Lung (tissue), 13 donors: Measurements from ENCODE around the gene MCCC2. TPM values are rescaled to one million over a fixed set of nuclear protein-coding genes. Genes with fewer than 3 reads are reported as not detected.

ENCODE experiments used
- ATAC-seq: fragments of 200-7000 bp; cut with Tn5 transposase; one replicate; pipeline ENCODE4 v1.9.1; 2020; ENCODE audit warnings: moderate number of reproducible peaks; ENCODE audit not compliant: insufficient read depth, low FRiP score
- DNase-seq, 3 donors: peaks; one replicate each; pipeline ENCODE4 v3.0.0-alpha.2; 2013 to 2017
- H3K27ac ChIP-seq, 2 donors: one replicate each; pipeline ENCODE4 v1.5.1; 2013; ENCODE audit warnings: mild to moderate bottlenecking in 2 of 2, moderate library complexity in 2 of 2, control low read depth in 1 of 2, inconsistent platforms in 1 of 2, low read depth in 1 of 2, low read length in 1 of 2
- H3K27me3 ChIP-seq, 3 donors: one replicate each; pipeline ENCODE4 v1.5.1; 2013; ENCODE audit warnings: low read length in 2 of 3; ENCODE audit not compliant: control insufficient read depth in 3 of 3, insufficient read depth in 3 of 3
- H3K36me3 ChIP-seq, 4 donors: one replicate each; pipeline ENCODE4 v1.5.1; 2013; ENCODE audit warnings: low read length in 4 of 4, mild to moderate bottlenecking in 1 of 4, moderate library complexity in 1 of 4; ENCODE audit not compliant: control insufficient read depth in 4 of 4, insufficient read depth in 4 of 4
- H3K4me1 ChIP-seq, 5 donors: one replicate each; pipeline ENCODE4 v1.5.1; 2013; ENCODE audit warnings: low read length in 5 of 5, mild to moderate bottlenecking in 2 of 5, moderate library complexity in 1 of 5; ENCODE audit not compliant: control insufficient read depth in 5 of 5, insufficient read depth in 5 of 5
- H3K4me3 ChIP-seq: one replicate; pipeline ENCODE4 v1.5.1; 2013; ENCODE audit warnings: mild to moderate bottlenecking, control low read depth, moderate library complexity
- H3K9ac ChIP-seq, 2 donors: one replicate each; pipeline ENCODE4 v1.5.1; 2013; ENCODE audit warnings: low read length in 2 of 2, control low read depth in 1 of 2; ENCODE audit not compliant: insufficient read depth in 1 of 2
- H3K9me3 ChIP-seq, 4 donors: one replicate each; pipeline ENCODE4 v1.5.1; 2013; ENCODE audit warnings: low read length in 3 of 4, mild to moderate bottlenecking in 1 of 4, moderate library complexity in 1 of 4; ENCODE audit not compliant: control insufficient read depth in 4 of 4, insufficient read depth in 3 of 4
- WGBS, 2 donors: extraction: QIAGEN DNeasy Blood & Tissue Kit; methylation state at CpG; one replicate each; pipeline ENCODE4 v1.1.7; 2013; 5-methylcytosine and 5-hydroxymethylcytosine counted together
- polyA plus RNA-seq, 2 donors: library from polyadenylated mRNA; stranded (reverse); fragments of 200-250 nt; gene quantifications; one replicate each; pipeline ENCODE4 v1.2.1, GENCODE V29; 2013
- small RNA-seq: library from RNA; depleted of rRNA; stranded (forward); fragments of <200 nt; gene quantifications from one replicate; pipeline ENCODE3, GENCODE V24; 2014; ENCODE audit warnings: low replicate concordance
- total RNA-seq, 2 donors: library from RNA; depleted of rRNA in 1 of 2; stranded (reverse); fragments of >200 nt in 1 of 2; gene quantifications; one replicate each; pipeline ENCODE4 v1.2.1, GENCODE V29; 2014 to 2021
- TF ChIP-seq, protein P1 (sequence below): IDR thresholded peaks from 2 replicates; pipeline ENCODE4 v1.5.1; 2012; ENCODE audit warnings: mild to moderate bottlenecking; ENCODE audit errors: control extremely low read depth, extremely low read depth
- donor health status: control.
- donor health status: control.
- donor health status: Bipolar disorder and iron deficiency.
- donor health status: healthy.
- donor health status: DM: yes; HTN: yes; CAD: no.

MCCC2 gene
- total and polyA plus RNA-seq, 4 donors = 20.0 to 46.2 (median 32.6) TPM

DNA sequence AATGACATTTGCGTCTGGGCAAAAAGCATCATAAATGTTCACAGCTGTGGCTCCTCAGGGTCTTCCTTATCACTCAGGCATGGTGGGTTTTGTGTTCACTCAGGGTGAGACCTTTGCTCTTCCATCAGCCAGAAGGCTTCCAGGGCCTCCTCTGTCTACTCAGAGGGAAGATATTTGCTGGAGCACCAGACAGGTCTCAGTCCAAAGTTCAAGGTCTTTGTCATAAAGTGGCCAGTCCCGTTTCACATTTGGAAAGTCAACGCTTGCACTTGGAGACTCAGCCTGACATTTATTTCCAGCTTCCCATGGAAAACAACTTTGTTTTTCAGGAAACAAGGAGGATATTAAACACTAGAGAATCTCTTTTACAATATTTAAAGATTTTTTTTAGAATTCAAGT is 119.8 kb downstream of the MCCC2 start:
- Histone ChIP-seq H3K9ac (no peak overlapping the region), H3K36me3 (no peaks in the 10 kb centered on the region), H3K4me1 (no peaks in the 10 kb centered on the region), H3K27me3 (peaks cover 0 to 4% (median 0%) of the 10 kb centered on the region in 3 donors), H3K27ac (no peak overlapping the region), H3K9me3 (no peaks in the 10 kb centered on the region), H3K4me3 (no peak overlapping the region)
- no peak for DNase-seq
- no peak for ATAC-seq
- TF ChIP-seq, protein P1, sequence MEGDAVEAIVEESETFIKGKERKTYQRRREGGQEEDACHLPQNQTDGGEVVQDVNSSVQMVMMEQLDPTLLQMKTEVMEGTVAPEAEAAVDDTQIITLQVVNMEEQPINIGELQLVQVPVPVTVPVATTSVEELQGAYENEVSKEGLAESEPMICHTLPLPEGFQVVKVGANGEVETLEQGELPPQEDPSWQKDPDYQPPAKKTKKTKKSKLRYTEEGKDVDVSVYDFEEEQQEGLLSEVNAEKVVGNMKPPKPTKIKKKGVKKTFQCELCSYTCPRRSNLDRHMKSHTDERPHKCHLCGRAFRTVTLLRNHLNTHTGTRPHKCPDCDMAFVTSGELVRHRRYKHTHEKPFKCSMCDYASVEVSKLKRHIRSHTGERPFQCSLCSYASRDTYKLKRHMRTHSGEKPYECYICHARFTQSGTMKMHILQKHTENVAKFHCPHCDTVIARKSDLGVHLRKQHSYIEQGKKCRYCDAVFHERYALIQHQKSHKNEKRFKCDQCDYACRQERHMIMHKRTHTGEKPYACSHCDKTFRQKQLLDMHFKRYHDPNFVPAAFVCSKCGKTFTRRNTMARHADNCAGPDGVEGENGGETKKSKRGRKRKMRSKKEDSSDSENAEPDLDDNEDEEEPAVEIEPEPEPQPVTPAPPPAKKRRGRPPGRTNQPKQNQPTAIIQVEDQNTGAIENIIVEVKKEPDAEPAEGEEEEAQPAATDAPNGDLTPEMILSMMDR = no peak
- WGBS, 2 donors = 76 to 81% methylated on average over 3 of the region's 3 CpGs

Small RNAs within 50 kb of the gene (small RNA-seq; reads per million reads assigned to genes)
- gene HMGN1P12 = not detected

Other genes with a start within 250 kb of the MCCC2 start
- 10 to 100 TPM; 24.5 to 59.1 TPM for gene BDP1, start 131.7 kb upstream of the MCCC2 start, total RNA-seq
- 10 to 100 TPM in 1 of 2 donors, 1 to 10 TPM in 1; 7.8 to 11.7 TPM for gene BDP1, start 131.7 kb upstream of the MCCC2 start, polyA plus RNA-seq
- not detected for gene CARTPT, start 131.9 kb downstream of the MCCC2 start, total RNA-seq
- gene CARTPT, start 131.9 kb downstream of the MCCC2 start, polyA plus RNA-seq = not detected